GM19452 (cell line): ENCODE measurements around the gene PGAP6.
"Not testable (repeated sequence)": the region's sequence is repeated elsewhere in the genome, so short reads cannot be mapped to it uniquely, and the experiment has no call there.

Experiments used
- ATAC-seq: cut with Tn5 transposase; IDR thresholded peaks from one replicate; pipeline ENCODE4 v1.9.1; 2021; ENCODE audit not compliant: unreplicated experiment

PGAP6 gene

DNA sequence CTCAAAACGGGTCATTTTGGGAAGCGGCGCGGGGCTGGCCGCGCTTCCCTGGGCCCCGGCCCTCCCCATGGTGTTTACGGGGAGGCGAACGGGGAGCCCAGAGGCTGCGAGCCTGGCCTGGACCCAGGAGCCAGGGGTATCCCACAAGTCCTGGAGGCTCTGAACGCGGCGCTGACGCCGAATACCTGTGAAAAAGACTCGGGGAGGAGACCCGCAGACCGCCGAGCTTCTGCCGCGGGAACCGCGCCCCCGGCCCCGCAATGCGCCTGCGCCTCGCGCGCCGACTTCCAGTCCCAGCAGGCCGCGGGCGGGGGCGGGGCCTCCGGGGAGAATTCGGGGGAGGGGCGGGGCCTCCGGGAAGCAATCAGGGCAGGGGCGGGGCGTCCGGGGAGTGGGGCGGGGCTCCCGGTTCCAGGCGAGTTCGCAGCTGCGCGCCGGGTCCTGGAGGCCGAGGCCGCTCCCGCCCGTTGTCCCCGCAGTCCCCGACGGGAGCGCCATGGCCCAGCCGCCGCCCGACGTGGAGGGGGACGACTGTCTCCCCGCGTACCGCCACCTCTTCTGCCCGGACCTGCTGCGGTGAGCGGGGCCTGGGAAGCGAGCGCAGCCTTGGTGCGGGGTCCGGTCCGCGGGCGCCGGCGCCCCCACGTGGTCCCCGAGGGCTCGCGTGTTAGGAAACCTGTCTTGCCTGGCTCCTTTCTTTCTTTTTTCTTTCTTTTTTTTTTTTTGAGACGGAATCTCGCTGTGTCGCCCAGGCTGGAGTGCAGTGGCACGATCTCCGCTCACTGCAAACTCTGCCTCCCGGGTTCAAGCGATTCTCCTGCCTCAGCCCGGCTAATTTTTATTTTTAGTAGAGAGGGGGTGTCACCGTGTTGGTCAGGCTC is 19.9 kb upstream of the PGAP6 start, which contains the start of gene DECR2:
TSS of gene DECR2 (plus strand) at position 418 of the 881 bp plus-strand sequence. CDS start at position 497, 79 bp downstream.
- ATAC-seq: peak; percentile 54

DNA sequence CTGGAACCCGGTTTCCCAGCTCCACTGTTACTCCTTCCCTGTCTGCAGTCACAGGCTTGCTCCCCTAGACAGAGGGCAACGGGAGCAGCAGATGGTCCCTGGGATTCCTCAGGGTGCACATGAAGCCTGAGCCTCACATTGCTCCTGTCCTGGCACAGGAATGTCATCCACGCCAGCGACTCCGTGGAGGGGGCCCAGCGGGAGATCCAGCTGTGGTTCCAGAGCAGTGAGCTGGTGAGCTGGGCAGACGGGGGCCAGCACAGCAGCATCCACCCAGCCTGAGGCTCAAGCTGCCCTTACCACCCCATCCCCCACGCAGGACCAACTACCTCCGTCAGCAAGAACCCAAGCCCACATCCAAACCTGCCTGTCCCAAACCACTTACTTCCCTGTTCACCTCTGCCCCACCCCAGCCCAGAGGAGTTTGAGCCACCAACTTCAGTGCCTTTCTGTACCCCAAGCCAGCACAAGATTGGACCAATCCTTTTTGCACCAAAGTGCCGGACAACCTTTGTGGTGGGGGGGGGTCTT is 18.3 kb upstream of the PGAP6 start:
- no peak for ATAC-seq

DNA sequence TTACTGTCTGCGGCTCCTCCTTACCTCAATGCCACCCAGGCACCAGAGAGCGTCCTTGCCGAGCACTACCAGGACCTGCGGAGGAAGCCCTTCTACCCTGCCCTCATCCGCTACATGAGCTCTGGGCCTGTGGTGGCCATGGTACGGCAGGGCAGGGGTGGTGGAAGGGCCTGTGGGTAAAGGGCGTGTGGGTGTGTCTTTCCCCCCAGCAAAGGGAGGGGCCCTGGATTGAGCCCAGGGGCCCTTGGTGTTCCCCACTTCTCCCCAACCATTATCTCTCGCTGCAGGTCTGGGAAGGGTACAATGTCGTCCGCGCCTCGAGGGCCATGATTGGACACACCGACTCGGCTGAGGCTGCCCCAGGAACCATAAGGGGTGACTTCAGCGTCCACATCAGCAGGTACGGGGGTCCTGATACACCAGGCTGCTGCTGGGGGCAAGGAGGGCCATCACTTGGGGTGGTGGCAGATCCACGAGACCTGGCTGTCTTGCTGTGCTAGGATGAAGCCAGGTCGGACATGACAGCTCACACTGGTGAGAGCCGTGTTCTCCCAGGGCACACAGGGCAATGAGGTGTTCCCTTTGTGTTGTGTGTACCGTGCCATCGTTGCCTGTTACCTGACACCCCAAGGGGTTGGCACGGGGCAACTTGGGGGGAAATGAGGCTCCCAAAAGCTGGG is 17.7 kb upstream of the PGAP6 start:
- no peak for ATAC-seq

DNA sequence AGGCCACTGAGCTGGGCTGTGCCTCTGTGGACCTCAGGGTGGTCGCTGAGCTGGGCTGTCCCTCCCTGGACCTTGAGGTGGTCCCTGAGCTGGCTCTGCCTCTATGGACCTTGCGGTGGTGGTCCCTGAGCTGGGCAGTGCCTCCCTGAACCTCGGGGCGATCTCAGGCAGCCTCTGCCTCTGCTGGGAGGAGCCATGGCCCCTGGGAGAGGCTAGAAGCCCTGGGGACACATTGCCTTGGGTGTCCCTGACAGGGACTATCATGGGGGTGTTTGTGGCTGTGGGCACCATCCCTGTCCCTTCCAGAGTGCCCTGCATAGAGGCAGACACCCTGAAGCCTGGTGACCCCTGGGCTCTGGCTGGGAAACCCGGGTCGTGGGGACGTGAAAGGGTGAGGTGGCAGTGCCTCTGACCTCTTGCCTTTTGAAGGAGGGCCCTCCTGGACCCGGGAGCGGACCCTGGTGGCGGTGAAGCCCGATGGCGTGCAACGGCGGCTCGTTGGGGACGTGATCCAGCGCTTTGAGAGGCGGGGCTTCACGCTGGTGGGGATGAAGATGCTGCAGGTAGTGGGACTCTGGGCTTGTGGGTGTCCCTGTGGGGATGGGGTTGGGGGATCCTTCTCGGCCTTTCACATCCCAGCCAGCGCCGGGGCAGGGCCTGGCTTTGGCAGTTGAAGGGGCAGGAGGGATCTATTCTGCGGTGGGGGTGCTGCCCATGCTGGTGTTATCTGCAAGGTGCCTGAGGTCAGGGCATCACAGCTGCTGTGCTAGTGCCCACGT is 17.0 kb upstream of the PGAP6 start:
- no peak for ATAC-seq

DNA sequence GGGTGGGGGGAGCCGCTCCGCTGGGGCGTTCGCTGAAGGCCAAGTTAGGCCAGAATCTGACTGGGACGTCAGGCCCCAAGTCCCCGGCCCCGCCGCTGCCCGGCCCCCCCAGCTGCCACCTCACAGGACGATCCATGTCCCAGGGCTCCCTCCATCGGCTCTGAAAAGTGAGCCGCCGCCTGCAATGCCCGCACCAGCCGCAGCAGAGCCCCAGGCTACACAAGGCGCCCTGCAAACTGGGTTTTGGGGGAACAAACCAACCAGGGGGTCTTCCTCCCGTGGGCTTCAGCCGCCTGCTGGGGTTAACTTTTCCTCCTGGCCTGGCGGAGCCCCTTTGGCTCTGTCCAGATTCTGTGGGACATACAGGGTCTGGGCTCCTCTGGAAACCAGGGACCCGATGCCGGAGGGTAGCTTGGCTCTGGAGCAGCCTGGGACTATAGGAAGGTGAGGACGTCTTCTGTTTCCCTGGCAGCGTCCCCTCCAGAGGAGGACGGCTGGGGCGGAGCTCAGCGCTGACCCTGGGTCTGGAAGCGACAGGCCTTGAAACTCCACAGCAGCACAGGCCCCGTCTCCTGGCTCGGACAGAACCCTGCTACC is 16.1 kb upstream of the PGAP6 start:
- no peak for ATAC-seq

DNA sequence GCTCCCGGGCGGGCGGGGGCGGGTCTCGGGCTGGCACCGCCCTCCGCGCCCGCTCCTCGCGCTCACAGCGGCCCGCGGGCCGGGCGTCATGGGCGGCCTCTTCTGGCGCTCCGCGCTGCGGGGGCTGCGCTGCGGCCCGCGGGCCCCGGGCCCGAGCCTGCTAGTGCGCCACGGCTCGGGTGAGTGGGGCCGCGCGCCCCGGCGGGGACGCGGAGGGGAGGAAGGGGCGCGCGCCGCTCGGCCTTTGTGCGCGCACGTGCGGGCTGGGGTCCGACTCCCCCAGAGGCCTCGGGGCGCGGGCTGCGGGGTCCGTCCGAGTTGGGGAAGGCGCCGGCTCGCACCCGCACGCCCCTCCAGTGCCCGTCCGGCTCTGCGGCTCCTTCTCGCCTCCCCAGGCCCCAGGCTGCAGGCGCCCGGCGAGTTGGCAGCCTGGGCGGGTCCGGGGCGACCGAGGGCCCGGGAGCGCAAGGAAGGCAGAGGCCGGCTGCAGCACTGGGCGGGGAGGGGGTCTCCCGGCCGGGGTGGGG is 15.4 kb upstream of the PGAP6 start, which contains the start of gene NME4:
TSS of gene NME4 (plus strand) at position 65 of the 527 bp plus-strand sequence. CDS start at position 89, 24 bp downstream.
- no peak for ATAC-seq

DNA sequence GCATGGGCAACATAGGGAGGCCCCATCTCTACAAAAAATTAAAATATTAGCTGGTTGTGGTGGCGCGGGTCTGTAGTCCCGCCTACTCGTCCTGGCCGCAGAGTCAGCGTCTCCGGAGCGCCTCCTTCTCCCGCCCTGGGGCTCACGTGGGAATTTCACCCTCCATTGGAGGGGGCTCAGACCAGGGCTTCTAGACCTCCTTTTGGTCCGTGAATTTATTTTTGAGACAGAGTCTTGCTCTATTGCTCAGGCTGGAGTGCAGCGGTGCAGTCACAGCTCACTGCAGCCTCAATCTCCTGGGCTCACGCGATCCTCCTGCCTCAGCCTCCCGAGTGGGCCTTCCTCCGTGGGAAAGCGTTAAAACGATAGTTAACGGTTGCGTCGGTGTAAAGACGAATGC is 14.8 kb upstream of the PGAP6 start:
- ATAC-seq: no peak

DNA sequence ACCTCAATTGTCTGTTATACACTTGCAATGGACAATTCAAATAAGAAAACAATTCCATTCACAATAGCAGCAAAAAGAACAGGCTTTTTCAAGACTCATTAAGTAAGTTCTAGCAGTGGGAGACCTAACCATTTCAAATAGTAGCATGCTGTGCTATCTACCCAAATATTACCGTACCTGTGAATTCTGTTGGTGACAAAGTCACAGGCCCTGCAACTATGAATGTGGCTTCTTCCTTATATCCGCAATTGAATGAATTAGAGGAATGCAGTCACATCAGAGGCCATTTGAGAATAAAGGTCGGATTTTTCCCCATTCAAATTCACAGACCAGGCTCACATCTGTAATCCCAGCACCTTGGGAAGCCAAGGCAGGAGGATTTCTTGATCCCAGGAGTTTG is 14.4 kb upstream of the PGAP6 start:
- ATAC-seq: no peak

DNA sequence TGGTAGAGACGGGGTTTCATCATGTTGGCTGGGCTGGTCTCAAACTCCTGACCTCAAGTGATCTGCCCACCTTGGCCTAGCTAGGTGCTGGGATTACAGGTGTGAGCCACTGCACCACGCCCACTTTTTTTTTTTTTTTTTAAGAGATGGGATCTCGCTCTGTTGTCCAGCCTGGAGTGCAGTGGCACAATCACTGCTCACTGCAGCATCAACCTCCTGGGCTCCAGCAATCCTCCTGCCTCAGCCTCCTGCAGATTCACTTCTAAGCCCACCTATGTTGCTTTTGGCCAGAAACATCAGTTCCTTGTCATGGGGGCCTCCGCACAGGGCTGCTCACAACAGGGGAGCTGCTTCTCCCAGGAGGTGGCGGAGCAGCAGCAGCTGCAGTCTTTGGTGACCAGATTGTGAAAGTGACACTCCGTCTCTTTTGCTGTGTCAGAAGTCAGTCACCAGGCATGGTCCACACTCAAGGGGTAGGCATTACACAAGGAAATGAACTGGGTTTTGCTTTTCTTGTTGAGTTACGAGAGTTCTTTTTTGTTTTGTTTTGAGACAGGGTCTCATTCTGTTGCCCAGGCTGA is 10.8 kb upstream of the PGAP6 start:
- ATAC-seq: no peak

DNA sequence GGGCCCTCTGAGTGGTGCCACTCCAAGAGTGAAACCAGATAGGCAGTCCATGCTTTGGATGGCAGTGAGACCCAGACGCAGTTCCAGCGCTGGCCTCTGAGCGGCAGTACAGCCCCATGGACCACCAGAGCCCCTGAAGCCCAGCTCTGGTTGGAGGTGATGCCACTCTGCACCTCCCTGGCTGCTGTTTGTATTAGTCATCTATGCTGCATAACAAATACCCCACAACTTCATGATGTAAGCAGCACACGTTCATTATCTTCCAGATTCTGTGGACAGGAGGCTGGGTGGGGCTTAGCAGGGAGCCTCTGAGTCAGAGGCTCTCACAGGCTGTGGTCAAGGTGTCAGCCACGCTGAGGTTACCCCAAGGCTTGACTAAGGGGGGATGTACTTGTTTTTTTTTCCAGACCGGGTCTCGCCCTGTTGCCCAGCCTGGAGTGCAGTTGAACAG is 10.1 kb upstream of the PGAP6 start:
- ATAC-seq: no peak

DNA sequence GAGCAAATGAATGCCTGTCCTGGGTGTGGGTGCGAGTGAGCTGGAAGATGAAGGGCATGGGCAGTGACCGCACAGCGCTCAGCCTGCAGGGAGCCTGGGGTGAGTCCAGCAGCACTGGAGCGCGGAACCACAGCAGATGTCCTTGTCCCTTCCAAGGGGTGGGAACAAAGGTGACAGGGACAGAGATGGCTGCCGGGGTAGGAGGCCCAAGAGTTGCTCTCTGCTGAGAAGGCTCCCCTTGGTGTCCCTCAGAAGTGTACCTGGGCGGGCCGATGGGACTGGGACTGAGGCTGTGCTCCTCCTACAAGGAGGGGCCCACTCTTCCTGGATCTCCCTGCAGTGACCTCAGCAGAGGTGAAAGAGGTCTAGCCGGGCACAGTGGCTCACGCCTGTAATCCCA is 7.6 kb upstream of the PGAP6 start:
- no peak for ATAC-seq

DNA sequence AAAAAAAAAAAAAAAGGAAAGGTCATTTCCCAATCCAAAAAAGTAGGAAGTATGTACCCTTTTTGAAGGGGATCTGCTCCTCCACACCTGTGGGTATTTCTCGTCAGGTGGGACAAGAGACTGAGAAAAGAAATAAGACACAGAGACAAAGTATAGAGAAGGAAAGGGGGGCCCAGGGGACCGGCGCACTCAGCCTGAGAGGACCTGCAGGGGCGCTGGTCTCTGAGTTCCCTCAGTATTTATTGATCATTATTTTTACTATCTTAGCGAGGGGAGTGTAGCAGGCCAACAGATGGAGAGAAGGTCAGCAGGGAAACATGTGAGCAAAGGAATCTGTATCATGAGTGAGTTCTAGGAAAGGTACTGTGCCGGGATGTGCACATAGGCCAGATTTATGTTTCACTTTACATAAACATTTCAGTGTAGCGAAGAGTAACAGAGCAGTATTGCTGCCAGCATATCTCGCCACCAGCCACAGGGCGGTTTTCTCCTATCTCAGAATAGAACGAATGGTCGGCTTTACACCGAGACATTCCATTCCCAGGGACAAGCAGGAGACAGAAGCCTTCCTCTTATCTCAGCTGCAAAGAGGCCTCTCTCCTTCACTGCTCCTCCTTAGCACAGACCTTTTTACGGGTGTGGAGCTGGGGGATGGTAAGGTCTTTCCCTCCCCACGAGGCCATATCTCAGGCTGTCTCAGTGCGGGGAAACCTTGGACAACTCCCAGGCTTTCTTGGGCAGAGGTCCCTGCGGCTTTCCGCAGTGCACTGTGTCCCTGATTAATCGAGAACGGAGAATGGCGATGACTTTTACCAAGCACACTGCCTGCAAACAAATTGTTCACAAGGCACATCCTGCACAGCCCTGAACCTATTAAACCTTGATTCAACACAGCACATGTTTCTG is 6.2 kb upstream of the PGAP6 start:
- ATAC-seq: not testable (repeated sequence)

DNA sequence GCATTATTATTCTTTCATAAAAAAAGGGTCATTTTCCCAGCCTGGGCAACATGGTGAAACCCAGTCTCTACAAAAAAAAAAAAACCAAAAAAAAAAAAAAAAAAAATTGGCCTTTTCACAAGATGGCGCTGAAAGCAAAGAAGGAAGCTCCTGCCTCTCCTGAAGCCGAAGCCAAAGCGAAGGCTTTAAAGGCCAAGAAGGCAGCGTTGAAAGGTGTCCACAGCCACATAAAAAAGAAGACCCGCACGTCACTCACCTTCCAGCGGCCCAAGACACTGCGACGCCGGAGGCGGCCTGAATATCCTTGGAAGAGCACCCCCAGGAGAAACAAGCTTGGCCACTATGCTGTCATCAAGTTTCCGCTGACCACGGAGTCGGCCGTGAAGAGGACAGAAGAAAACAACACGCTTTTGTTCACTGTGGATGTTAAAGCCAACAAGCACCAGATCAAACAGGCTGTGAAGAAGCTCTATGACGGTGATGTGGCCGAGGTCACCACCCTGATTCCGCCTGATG is 4.9 kb upstream of the PGAP6 start:
- ATAC-seq: no peak

DNA sequence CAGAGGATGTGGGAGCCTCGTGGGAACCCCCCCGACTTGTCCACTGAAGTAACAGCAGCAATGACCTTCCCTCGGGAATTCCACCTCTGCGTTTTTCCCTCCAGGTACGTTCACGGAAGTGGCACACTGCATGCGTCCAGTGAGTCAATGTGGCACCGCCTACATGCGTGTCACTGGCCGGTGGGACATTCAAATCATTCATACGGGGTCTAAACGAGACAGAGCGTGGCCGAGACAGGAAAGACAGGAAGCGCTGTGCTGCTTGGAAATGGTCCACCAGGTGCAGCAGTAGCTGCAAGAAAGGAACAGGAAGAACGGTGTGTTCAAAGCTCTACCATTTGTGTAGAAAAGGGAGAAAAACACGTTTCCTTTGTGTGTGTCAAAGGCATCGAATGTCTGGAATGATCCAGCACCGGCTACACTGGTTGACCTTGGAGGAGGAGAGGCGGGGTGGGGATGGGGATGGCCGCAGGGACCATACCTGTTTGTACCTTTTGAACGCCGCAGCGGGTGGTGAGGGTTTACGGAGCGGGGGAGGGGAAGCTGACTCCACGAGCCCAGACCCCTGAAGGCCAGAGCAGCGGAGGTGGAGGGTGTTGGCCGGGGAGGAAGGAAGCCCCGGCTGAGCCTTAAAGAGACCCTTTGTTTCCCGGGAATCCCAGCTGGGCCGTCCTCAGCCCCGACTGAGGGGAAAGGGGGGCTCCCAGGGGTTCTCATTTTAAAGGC is 1.7 kb upstream of the PGAP6 start:
- no peak for ATAC-seq

DNA sequence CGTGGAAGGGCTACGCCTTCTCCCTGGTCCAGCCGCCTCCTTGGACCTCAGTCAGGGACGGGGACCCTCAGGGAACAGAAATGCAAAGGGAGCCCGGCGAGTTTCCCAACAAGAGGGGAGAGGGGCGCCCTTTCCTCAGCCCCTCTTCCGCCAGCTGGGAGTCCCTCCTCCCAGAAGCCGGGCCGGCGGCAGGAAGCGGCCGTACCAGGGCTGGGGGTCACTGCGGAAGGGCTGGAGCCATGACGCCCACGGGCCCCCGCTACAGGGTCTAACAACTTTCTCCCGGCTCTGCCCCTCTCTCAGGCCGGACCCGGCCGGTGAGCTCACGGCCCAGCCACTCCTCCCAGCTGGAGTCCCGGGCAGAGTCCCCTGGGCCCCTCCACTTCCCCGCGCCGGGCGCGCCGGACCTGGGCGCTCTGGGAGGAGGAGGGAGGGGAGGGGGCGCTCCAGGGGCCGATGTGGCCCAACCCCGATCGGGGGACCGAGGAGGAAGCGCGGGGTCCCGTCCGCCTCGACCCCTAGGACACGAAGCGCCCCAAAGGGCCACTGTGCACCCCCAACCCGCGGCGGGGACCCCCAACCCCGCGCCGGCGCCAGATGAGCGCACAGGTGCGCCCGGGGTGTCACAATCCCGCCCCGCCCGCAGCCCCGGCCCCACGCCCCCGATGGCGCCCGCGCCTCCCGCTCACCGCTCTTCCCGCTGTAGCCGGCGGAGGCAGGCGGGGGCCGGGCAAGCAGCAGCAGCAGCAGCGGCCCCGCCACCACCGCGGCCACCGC is 578 bp downstream of the PGAP6 start:
- peak; percentile 39 for ATAC-seq

DNA sequence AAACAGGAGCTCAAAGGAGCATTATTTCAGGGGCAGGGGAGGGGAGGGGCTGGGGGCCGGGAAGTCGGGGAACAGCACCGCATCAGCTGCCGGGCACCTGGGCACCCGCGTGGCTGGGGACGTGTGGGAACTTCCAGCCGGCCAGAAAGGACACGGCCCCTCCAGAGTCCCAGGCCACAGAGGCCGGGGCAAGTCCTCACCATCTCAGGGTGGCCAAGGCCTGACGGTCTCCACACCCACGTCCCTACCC is 1.1 kb downstream of the PGAP6 start:
- no peak for ATAC-seq

DNA sequence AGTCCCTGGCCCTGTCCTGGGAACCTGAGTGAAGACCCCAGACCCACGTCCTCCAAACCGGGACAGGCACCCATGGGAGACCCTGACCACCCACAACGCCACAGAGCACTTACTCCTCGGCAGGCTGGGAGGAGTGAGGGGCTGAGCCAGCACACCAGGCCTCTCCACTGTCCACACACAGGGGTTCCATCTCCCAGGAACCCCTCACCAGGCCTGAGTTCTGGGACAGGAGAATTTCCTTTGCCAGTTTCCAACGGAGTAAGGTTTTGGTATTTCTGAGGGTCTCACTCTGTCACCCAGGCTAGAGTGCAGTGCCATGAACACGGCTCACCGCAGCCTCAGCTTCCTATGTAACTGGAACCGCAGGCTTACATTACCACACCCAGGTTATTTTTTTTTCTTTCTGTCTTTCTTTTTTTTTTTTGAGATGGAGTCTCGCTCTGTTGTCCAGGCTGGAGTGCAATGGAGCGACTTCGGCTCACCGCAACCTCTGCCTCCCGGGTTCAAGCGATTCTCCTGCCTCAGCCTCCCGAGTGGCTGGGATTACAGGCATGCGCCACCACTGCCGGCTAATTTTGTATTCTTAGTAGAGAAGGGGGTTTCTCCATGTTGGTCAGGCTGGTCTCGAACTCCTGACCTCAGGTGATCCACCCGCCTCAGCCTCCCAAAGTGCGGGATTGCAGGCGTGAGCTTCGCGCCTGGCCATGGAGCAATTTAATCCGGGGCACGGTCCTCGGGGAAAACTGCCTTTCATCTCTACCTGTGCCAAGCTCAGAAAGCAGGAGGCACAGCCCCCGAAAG is 1.6 kb downstream of the PGAP6 start:
- no peak for ATAC-seq
